Colonic mucosa (tissue), 4 donors: Measurements from ENCODE around the gene MAD1L1. TPM values are rescaled to one million over a fixed set of nuclear protein-coding genes. Genes with fewer than 3 reads are reported as not detected.

Experiments used
- DNase-seq: peaks from one replicate; pipeline ENCODE4 v3.0.0-alpha.2; 2020
- H3K27ac ChIP-seq: fragments of 200-600 bp; one replicate; pipeline ENCODE4 v1.8.0; 2021
- H3K27me3 ChIP-seq: fragments of 200-600 bp; one replicate; pipeline ENCODE4 v1.8.0; 2021
- H3K36me3 ChIP-seq: fragments of 200-600 bp; one replicate; pipeline ENCODE4 v1.8.0; 2021
- H3K4me1 ChIP-seq: fragments of 200-600 bp; one replicate; pipeline ENCODE4 v1.8.0; 2021; ENCODE audit warnings: mild to moderate bottlenecking
- H3K4me3 ChIP-seq: fragments of 200-600 bp; one replicate; pipeline ENCODE4 v1.8.0; 2021
- H3K9ac ChIP-seq, 2 donors: one replicate each; pipeline ENCODE4 v1.7.0; 2013; ENCODE audit warnings: control low read depth in 2 of 2, low read depth in 2 of 2, low read length in 2 of 2
- H3K9me3 ChIP-seq: fragments of 200-600 bp; one replicate; pipeline ENCODE4 v1.8.0; 2021
- CTCF ChIP-seq: fragments of 200-600 bp; IDR thresholded peaks from one replicate; pipeline ENCODE4 v1.8.0; 2022; ENCODE audit warnings: antibody characterized with exemption, mild to moderate bottlenecking
- intact Hi-C: fragments of 100-400 bp; cut with DNase I; formaldehyde crosslinking; loops from one replicate; pipeline ENCODE4 v1.14.1; 2022
- total RNA-seq, 2 donors: library from RNA; stranded (reverse); fragmentation: NEBNext Ultra II Directional in 1 of 2; extraction: Animal tissue kit (Norgen Biotek cat#: 25700) in 1 of 2; gene quantifications; one replicate each; pipeline ENCODE4 v1.2.1, GENCODE V29; 2021
- donor health status: healthy.
- donor health status: DM: no; HTN: no; CAD: no.
- donor health status: DM: no; HTN: no; CAD: no.

MAD1L1 gene
- total RNA-seq, 2 donors from 2014 or later: 18.2 to 47.0 TPM

GRCh38 chr7:2055956-2056355 is 176.8 kb downstream of the MAD1L1 start:
- no peak overlapping the region for H3K27ac ChIP-seq
- H3K9me3 ChIP-seq: no peaks in the 10 kb centered on the region
- no peak for TF ChIP-seq CTCF
- no peaks in the 10 kb centered on the region for H3K27me3 ChIP-seq
- no peak overlapping the region for H3K4me3 ChIP-seq
- H3K9ac ChIP-seq: no peak overlapping the region
- no peak for DNase-seq
- H3K4me1 ChIP-seq: no peaks in the 10 kb centered on the region
- intact Hi-C loops: no loop called here
- H3K36me3 ChIP-seq: no peaks in the 10 kb centered on the region

- no peak for DNase-seq
- intact Hi-C loops: no loop called here
- Histone ChIP-seq H3K9ac (no peak overlapping the region), H3K27ac (no peak overlapping the region), H3K27me3 (no peaks in the 10 kb centered on the region), H3K4me1 (no peaks in the 10 kb centered on the region), H3K4me3 (no peak overlapping the region), H3K9me3 (no peaks in the 10 kb centered on the region), H3K36me3 (no peaks in the 10 kb centered on the region)
- no peak for TF ChIP-seq CTCF
Measured at GRCh38 chr7:2054927-2055326, 177.8 kb downstream of the MAD1L1 start.

- Histone ChIP-seq H3K9me3 (no peaks in the 10 kb centered on the region), H3K4me3 (no peak overlapping the region), H3K36me3 (no peaks in the 10 kb centered on the region), H3K4me1 (no peaks in the 10 kb centered on the region), H3K27ac (no peak overlapping the region), H3K9ac (no peak overlapping the region), H3K27me3 (no peaks in the 10 kb centered on the region)
- intact Hi-C loops: no loop called here
- no peak for DNase-seq
- no peak for TF ChIP-seq CTCF
Measured at GRCh38 chr7:2053395-2053794, 179.3 kb downstream of the MAD1L1 start.

- no peak overlapping the region for H3K27ac ChIP-seq
- no peak for DNase-seq
- H3K36me3 ChIP-seq: no peaks in the 10 kb centered on the region
- no peaks in the 10 kb centered on the region for H3K4me1 ChIP-seq
- H3K9ac ChIP-seq: no peak overlapping the region
- H3K9me3 ChIP-seq: no peaks in the 10 kb centered on the region
- TF ChIP-seq CTCF: no peak
- H3K4me3 ChIP-seq: no peak overlapping the region
- intact Hi-C loops: no loop called here
- no peaks in the 10 kb centered on the region for H3K27me3 ChIP-seq
Measured at GRCh38 chr7:2052657-2053048, 180.1 kb downstream of the MAD1L1 start.

GRCh38 chr7:2051707-2052656 is 180.8 kb downstream of the MAD1L1 start:
- Histone ChIP-seq H3K36me3 (no peaks in the 10 kb centered on the region), H3K4me1 (no peaks in the 10 kb centered on the region), H3K27ac (no peak overlapping the region), H3K4me3 (no peak overlapping the region), H3K9me3 (no peaks in the 10 kb centered on the region), H3K27me3 (no peaks in the 10 kb centered on the region), H3K9ac (no peak overlapping the region)
- intact Hi-C loops: no loop called here
- no peak for TF ChIP-seq CTCF
- no peak for DNase-seq
